NCI-H128 (cell line): ENCODE measurements around the gene PKN1.
A peak's percentile ranks its signal among the peaks of the same experiment; 100 is the strongest.
"Not testable (repeated sequence)": the region's sequence is repeated elsewhere in the genome, so short reads cannot be mapped to it uniquely, and the experiment has no call there.

Experiments
- DNase-seq: peaks from one replicate; lab custom pipeline; 2025; ENCODE audit not compliant: unreplicated experiment; lab: John Stamatoyannopoulos, UW

PKN1 gene

DNA sequence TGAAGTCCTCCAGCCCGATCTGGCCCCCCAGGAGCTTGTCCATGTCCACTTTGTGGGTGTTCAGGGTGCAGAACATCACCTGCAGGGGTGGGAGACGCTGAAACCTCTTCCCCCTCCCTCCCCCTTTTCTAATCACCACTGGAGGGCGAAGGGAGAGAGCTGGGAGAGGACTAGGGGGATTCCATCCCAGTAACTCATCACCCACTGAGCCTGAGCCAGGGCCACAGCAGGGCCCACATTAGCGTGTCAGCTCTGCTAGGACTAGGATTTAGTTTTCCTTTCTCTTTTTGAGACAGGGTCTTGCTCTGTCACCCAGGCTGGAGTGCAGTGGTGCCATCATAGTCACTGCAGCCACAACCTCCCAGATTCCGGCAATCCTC lies 47.6 kb downstream of the PKN1 start:
- DNase-seq = no peak

DNA sequence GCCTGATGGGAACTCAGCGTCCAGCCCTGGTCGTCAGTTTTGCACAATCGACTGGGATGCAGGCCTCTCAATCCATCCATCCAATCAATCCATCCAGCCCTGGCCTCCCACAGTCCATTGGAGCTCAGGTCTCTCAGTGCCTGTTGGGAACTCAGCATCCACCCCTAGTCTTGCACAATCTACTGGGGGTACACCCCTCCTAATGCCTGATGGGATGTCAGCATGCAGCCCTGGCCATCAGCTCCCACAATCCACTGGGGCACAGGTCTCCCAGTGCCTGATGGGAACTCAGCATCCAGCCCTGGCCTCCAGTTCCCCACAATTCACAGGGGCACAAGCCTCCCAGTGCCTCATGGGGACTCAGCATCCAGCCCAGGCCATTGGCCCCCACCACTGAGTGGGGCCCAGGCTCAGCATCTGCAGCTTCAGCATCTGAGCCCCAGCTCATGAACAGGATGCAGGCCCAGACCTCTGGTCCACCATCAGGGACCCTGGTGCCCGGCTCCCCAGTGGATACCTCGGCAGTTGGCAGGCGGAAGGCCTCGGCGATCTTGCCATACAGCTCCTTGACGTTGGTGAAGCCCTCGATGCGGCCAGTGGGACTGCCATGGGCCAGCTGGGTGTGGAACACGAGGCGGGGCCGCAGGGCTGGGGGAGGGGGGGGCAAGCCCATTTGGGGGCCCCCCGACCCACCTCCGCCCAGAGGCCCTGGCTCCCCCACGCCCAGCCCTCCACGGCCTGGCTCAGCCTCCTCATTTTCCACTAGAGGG lies 49.3 kb downstream of the PKN1 start:
- no peak for DNase-seq

DNA sequence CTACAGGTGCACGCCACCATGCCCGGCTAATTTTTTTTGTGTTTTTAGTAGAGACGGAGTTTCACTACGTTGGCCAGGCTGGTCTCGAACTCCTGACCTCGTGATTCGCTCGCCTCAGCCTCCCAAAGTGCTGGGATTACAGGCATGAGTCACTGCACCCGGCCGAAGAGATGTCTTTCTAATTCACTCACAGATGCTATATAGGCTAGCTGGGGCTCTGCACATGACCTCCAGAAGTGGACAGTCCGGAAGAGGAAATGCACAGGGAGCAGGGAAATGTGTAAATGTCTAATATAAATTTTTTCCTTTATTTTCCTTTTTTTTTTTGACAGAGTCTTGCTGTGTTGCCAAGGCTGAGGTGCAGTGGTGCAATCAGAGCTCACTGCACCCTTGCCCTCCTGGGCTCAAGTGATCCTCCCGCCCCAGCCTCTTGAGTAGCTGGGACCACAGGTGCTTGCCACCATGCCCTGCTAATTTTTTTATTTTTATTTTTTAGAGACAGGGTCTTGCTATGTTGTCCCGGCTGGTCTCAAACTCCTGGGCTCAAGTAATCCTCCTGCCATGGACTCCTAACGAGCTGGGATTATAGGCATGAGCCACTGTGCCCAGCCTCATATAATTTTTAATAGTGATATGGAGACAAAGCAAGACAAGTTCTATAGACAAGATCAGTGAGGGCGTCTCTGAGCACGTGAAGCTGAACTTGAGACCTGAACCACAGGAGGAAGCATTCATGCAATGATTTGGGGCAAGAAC lies 54.4 kb downstream of the PKN1 start:
- DNase-seq = no peak

DNA sequence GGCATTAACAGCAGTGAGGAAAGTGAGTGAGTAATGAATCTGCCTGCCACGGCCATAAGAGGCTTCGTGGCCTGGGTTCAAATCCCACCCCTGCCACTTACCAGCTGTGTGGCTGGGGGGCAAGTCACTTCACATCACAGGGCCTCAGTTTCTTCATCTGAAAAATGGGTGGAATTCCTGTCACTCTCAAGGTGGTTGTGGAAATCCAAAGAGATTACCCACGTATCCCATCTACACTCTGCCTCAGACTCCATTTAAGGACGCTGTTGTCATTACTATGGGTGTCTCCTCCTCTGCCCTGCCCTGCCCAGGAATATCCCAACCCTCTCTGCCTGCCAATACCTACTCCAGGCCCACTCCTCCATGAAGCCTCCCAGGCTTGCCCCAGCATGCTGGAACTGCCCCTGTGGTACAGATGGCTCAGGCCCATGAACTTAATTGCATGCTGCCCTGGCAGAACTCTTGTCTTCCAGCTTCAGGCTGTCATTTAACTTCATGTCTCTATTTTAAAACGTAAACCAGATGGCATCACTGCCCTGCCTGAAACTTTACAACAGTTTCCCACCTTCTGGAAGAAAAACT lies 59.7 kb downstream of the PKN1 start:
- DNase-seq = no peak

DNA sequence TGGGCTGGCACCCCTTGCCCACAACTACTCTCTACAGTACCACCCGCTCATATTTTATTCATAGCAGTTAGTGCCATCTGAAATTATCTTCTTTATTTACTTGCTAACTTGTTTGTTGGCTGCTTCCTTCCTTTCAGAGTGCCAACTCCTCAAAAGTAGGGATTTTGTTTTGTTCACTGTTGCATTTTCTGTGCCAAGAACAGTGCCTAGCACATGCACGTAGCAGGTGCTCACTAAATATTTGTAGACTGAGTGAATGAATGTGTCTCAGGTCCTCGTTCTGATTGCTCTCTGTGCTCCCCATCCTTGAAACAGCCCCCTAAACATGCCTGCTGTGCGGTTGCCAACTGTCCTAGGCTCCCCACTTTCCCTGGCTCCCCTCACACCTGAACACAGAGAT lies 61.3 kb downstream of the PKN1 start:
- DNase-seq = no peak

DNA sequence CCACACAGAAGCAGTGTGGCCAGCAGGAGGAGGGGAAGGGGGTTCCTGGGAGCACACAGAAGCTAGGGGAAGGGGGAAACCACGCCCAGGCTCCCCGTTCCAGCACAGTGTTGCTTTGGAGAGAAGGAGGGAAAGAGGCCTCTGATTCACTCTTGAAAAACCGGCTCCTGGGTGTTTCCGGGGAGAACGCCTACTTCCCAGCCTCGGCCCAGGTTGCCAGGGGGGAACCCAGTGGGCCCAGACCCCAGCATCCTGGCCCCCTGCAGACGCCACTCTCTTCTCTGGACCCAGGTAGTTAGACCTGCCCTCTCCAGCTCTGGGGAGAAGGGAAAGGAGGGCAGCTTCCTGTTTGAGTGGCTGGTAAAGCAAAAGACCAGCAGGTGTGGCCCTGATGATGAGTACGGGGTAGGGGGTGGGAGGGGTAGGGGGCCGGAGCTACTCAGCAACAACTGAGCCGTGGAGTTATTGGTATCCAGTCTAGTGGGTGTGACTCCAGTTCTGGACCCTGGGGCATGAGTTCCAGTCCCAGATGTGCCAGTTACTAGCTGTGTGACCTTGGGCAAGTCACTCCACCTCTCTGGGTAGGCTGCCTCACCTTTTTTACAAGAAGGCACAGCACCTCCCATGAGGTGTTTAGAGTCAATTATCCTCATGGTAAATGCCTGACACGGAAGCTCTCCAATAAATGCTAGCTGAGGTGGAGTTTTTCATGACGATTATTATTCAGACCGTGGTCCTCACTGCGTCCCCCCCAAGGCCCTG lies 62.0 kb downstream of the PKN1 start:
- no peak for DNase-seq

DNA sequence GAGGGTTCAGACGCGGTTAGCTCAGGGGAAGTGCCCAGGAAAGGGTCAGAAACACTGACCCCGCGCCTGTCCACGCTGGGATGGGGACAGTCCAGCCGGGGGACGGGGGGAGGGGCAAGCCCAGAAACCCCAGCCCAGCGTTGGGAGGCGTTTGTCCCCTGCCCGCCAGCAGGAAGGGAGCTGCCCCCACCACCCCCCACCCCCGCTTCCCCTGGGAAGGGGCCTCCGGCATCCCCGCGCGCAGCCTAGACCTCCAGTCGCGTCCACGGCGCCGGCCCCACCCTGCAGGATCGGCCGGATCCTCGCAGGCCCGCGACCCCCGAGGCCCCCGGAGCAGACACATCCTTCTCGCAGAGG lies 62.5 kb downstream of the PKN1 start:
- DNase-seq = no peak

DNA sequence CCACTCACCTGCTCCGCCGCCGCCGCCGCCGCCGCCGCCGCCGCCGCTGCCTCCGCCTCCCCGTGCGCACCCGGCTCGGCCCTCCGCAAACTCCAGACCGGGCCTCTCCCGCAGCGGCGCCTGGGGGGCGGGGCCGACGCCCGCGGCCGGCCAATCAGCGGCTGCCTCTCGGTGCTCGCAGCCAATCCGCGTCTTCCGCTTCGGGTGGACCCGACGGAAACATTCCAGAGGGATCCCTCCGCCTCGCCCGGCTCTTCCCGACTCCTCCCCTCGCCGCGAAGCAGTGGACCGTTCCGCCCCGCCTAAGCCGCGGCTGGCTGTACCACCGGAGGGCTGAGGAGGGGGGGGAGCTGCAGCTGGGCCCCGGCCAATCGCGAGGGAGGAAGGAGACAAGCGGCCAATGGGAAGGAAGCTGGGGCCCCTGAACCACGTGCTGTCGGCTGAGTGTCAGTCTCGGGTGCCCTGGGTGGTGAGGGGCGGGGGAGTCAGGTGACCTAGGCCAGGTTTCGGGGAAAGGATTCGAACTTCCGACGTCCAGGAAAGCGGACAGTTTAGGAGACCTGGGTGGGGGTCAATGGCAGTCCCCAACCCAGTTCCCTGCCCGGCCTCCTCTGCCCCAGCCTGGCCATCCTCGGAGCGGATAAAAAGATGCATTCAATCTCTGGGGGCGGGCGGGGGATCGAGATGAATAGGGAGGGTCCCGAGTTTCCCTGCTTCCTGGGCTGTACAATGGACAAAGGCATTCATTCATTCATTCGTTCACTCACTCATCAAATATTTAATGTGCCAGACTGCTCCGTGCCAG lies 63.1 kb downstream of the PKN1 start, which contains the start of gene GIPC1:
Gene GIPC1, minus strand, starts transcription at position 99 of the 805 bp plus-strand sequence. CDS start 13,151 bp downstream, outside the sequence.
- DNase-seq = peak; percentile 97

DNA sequence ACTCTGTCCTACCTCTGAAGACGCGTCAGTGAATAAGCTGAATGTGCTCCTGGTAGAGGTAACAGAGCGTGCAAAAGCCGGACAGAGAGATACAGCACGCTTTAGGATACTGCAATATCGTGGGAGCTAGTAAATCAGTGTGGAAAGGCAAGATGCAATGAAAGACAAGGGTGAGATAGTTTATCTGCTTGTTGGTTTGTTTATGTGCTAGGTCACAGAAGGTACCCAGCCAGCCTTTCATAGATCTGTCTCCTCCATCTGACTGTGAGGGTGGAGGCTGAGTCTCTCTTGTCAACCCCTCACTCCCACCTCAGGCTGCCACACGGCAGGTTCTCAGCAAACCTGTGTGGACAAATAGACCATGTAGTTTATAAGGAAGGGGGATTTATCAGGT lies 63.7 kb downstream of the PKN1 start:
- DNase-seq = no peak

DNA sequence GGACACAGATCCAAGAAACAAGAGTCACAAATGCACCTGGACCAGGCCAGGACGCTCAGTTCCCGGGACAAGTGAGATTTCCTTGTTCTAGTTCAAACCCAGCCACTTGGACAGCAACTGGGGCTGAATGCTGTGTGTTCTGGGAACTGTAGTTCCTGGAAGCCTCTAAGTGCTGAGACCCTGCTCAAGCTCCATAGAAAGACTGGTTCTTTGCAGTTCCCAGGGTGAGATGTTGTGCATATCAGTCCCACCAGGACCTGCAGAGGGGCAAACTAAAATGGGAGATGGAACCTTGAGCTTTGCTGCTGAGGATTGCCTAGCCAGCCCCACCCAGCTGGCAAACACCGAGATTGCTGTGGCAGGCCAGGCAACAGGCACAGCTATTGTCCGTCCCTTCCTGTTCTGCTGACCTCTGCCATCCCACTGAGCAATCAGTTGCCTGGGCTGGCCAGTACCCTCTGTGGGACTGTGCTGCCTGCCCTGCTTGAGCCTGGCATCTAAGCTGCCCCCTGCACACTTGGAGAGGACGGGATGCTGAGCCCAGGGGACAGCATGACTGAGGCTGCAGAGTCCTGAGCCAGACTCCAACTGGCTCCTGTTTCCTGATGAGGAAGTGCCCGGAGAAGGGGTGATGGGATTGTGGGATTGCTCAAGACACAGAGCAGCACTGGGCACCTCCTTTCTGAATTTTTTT lies 64.3 kb downstream of the PKN1 start:
- DNase-seq = no peak

DNA sequence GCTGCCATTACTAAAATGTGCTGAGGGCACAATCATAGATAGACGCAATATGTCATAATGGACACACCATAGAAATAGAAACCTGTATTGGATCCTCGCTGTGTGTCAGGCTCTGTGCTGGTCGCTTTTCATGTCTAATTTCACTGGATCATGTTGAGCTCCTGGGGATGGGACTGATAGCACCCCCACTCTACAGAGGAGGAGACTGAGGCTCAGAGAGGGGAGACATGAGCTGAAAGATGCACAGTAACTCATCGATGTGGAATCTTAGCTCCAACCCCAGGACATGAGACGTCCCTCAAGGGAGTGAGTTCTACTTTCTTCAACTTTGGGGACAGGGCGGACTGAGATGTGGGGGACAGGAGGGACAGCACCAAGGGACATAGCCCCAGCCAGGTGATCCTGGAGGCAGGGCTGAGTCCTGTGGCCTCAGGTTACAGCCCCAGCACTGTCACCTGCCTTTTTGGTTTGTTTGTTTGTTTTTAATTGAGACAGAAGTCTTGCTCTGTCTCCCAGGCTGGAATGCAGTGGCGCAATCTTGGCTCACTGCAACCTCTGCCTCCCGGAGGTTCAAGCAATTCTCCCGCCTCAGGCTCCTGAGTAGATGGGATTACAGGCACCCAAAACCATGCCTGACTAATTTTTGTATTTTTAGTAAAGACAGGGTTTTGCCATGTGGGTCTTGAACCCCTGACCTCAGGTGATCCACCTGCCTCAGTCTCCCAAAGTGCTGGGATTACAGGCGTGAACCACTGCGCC lies 69.4 kb downstream of the PKN1 start:
- DNase-seq = no peak

DNA sequence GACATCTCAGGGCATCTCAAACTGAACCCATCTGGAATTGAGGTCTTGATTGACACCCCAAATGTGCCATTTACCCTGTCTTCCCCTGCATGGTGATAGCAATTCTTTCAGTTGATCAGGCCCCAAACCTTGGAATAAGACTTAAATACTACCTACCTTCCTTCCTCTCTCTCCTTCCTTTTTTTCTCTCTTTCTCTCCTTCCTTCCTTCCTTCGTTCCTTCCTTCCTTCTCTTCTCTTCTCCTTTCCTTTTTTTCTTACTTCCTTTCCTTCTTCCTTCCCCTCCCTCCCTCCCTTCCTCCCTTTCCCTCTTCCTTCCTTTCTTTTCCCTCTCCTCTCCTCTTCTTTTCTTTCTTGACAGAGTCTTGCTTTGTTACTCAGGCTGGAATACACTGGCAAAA lies 70.2 kb downstream of the PKN1 start:
- no peak for DNase-seq

DNA sequence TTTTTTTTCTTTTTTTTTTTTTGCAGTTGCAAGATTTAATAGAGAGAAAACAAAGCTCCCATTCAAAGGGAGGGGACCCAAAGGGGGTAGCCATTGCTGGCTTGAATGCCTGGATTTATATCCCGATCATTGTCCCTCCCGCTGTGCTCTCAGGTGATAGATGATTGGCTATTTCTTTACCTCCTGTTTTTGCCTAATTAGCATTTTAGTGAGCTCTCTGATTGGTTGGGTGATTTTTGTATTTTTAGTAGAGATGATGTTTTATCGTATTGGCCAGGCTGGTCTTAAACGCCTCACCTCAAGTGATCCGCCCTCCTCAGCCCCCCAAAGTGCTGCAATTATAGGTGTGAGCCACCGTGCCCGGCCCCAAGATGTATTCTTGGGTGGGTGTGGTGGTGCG lies 71.5 kb downstream of the PKN1 start:
- DNase-seq = not testable (repeated sequence)

DNA sequence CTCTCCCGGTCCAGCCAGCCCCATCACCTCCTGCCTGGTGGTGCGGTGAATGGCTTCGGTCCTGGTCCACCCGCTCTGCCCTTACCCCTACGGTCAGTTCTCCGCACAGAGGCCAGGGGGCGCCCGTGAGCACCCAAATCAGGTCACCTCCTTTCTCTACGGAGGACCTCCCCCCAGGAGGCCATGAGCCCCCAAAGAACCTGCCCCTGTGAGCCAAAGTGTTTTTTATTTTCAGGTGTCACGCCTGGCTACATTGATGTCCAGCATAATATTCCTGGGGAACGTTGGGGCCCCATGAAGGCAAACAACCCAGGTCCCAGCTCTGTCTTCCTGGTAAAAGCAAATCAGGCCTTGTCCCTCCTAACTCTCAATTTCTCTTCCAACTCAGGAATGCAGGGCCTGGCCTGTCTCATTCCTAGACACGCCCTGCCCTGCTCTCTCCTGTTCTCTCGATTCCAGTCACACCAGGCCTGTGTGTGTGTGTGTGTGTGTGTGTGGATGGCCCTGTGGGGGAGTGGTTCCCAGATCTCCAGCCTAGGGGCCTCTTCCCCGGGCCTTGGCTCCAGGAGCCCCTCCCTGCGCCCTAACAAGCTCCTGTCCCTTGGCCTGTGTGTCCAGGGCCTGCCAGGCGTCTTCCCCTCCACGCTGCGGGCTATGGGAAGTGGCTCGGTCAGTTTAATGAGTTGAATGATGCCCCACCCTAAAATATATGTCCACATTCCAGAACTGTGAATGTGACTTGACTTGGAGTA lies 72.6 kb downstream of the PKN1 start:
- no peak for DNase-seq

DNA sequence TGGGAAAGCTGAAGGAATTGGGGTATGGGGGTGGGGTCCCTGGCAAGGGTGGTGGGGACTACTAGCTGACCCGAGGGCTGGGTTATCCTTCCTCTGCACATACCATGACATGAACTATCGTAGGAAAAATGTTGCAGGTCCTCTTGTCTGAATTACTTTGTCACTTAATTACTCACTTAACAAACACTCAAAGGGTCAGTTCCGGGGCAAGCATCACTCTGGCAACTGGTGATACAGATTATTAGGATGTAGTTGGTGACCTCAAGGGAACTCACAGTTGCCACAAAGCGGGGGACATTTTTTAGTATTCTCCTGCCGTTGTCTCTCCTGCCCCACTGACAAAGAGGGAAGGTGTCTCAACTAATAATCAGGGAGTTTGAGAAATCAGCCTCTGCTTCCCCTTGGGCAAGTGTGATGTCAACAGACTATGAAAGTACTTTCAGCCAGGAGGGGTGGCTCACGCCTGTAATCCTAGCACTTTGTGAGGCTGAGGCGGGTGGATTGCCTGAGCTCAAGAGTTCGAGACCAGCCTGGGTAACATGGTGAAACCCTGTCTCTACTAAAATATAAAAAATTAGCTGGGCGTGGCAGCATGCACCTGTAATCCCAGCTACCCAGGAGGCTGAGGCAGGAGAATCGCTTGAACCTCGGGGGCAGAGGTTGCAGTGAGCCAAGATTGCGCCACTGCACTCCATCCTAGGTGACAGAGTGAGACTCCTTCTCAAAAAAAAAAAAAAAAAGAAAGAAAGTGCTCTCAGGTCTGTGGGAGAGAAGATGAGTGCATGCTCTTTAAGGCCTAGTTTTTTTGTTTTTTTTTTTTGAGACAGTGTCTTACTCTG lies 74.8 kb downstream of the PKN1 start:
- DNase-seq = no peak

DNA sequence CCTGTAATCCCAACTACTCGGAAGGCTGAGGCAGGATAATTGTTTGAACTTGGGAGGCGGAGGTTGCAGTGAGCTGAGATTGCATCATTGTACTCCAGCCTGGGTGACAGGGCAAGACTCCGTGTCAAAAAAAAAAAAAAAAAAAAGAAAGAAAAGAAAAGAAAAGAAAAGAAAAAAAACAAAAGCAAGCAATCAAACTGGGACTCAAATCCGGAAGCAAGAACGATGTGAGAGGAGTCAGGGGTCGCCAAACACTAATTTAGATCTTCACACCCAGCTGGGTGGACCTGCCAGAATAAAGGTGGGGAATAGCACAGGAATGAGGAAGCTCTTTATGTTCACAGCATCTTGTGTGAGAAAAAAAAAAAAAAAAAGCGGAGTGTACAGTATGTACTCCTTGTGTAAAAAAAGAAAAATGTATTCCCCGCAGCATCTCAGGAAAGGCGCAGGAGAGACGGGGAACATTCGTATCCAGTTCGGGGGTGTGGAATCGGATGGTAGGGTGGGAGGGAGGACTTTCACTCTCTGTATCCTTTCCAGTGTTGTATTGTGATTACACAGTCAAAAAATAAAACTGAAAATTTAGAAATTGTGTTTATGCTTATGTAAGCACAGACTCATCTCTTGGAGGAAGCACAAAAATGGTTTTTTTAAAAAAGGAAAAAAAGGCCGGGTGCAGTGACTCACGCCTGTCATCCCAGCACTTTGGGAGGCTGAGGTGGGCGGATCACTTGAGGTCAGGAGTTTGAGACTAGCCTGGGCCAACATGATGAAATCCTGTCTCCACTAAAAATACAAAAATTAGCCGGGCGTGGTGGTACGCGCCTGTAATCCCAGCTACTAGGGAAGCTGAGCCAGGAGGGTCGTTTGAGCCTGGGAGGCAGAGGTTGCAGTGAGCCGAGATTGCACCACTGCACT lies 77.5 kb downstream of the PKN1 start:
- DNase-seq = no peak

DNA sequence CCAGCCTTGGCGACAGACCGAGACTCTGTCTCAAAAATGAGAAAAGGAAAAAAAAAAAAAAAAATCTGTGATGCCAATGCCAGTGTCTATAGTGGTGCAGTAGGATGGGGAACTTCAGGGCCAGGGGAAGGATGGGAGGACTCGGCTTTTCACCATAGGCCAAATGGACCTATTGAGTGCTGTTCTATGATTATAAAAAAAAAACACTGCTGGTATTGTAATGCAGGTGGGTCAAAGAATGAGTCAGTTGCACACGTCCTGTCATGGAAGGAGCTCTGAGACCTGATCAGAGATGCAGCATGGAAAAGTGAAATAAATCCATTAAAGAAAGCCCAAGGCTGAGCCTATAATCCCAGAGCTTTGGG lies 78.1 kb downstream of the PKN1 start:
- DNase-seq = no peak
